Testis (tissue), 2 donors: Measurements from ENCODE around the gene SDC3.

Experiments
- CTCF ChIP-seq, 3 experiments: fragments of 450-650 bp in 2 of 3; fragments of 200-600 bp in 1 of 3; sonication (generic) in 1 of 3; IDR thresholded peaks; one replicate each; pipeline ENCODE4 v1.5.1; 2016 to 2019; ENCODE audit warnings: antibody characterized with exemption in 3 of 3, mild to moderate bottlenecking in 2 of 3, moderate library complexity in 1 of 3
- POLR2A ChIP-seq: fragments of 450-650 bp; IDR thresholded peaks from one replicate; pipeline ENCODE4 v1.6.1; 2017; ENCODE audit warnings: antibody characterized with exemption, mild to moderate bottlenecking, moderate library complexity

GRCh38 chr1:30866594-30866993 is 42.0 kb downstream of the SDC3 start:
- TF ChIP-seq CTCF (IDR thresholded peaks at IDR 0.05) (no peak), POLR2A (no peak)
